ENCODE measurements around the gene CFDP1. TPM values are rescaled to one million over a fixed set of nuclear protein-coding genes. Genes with fewer than 3 reads are reported as not detected.

Gene CFDP1
- total RNA-seq, 3 donors from 2014 or later: 71.9 to 101 (median 72.0) TPM

DNA sequence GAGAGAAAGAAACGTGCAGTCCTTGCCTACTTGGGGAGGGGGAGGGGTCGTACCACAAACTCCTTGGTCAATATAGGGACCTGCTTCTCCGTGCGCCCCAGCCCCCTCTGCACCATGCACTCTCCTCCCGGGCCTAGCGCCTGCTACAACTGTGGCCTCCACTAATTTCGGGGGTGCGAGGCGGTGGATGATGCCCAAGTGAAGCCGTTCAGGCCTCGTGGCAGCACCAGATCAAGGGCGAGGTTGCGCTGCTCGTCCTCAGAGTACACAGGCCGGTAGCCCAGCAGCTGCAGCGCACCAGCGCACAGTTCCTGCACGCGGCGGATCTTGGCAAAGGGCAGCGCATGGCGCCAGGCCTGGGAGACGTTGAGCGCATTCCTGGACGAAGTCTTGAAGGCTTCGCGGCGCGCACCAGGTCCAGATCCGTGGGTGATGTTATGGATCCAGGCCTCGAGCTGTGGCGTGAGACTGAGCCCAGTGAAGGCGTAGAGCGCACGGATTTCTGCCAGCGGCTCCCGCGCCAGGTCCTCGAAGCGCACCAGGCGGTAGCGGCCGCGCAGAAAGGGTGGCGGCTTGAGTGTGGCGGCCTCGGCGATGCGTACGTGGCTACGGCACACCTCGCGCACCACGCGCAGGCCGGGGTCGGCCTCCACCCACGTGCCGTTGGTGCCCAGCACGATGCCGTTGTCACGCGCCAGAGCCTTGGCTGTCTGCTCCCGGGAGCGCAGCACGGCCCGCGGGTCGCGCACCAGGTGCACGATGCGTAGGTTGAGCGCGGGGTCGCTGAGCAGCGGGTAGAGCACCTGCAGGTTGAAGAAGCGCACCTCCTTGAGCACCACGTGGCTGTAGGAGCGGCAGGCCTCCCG, 45.4 kb upstream of the CFDP1 start:
- DNase-seq (no peak), ATAC-seq (no peak)
- intact Hi-C loops (cut with DNase I, micrococcal nuclease): no loop called here

DNA sequence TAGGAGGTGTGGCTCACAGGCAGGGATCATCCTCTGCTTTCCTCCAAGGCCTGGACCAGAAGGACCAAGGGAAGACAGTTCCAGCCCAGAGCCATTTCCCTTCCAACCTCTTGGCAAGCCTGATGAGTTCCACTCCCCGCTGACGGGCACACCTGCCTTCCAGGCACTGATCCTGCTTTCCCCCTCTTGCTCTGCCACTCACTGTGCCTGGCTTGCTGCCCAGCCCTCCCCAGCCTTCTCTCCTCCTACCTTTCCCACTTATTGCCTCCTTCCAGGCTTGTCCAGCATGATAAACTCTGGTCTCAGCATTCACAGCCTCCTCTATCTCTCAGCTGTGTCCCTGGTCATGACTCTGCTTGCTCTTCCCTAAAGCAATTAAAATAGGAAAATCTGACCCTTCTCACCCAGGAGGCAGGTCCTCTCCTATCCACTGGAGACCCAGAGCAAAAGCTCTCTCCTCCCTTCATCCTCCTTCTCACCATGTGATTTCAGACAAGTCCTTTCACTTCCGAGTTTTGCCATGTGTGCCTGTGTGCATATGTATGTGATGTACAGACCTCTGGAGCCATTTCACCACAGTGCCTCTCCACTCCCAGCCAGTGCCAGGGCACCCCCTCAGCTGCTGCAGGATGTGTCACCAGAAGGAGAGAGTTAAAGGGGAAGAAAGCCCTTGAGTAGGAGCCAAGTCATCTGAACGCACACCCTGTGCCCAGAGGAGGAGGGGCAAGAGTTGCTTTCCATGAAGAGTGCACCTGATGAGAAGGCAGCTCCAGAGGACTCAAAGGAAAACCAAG, 44.6 kb upstream of the CFDP1 start:
- Histone ChIP-seq H3K9me3 (no peaks in the 10 kb centered on the region), H3K4me1 (ENCODE audit: low read depth) (no peaks in the 10 kb centered on the region), H3K4me3 (no peak overlapping the region), H3K36me3 (ENCODE audit: low read depth) (no peaks in the 10 kb centered on the region)
- TF ChIP-seq, protein P1, sequence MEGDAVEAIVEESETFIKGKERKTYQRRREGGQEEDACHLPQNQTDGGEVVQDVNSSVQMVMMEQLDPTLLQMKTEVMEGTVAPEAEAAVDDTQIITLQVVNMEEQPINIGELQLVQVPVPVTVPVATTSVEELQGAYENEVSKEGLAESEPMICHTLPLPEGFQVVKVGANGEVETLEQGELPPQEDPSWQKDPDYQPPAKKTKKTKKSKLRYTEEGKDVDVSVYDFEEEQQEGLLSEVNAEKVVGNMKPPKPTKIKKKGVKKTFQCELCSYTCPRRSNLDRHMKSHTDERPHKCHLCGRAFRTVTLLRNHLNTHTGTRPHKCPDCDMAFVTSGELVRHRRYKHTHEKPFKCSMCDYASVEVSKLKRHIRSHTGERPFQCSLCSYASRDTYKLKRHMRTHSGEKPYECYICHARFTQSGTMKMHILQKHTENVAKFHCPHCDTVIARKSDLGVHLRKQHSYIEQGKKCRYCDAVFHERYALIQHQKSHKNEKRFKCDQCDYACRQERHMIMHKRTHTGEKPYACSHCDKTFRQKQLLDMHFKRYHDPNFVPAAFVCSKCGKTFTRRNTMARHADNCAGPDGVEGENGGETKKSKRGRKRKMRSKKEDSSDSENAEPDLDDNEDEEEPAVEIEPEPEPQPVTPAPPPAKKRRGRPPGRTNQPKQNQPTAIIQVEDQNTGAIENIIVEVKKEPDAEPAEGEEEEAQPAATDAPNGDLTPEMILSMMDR (IDR thresholded peaks at IDR 0.05): no peak
- peak; percentile 55 for ATAC-seq
- intact Hi-C loops (cut with DNase I, micrococcal nuclease): no loop called here
- no peak for DNase-seq

More for the DNA sequence above, 45.4 kb upstream of the CFDP1 start:
- H3K4me1 ChIP-seq (ENCODE audit: low read depth): no peaks in the 10 kb centered on the region
- H3K36me3 ChIP-seq (ENCODE audit: low read depth): no peaks in the 10 kb centered on the region
- TF ChIP-seq, protein P1 (IDR thresholded peaks at IDR 0.05): no peak
- no peaks in the 10 kb centered on the region for H3K9me3 ChIP-seq
- H3K4me3 ChIP-seq: no peak overlapping the region

DNA sequence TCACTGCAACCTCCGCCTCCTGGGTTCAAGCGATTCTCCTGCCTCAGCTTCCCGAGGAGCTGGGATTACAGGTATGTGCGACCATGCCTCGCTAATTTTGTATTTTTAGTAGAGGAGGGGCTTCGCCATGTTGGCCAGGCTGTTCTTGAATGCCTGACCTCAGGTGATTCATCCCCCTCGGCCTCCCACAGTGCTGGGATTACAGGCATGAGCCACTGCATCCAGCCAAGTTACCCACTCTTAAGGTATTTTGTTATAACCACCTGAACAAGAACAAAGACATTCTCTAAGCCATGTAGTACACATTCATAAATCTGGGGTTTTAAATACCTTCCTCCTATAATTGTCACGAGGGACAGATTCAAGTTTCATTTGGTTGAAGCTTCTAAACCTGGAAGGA, 43.5 kb upstream of the CFDP1 start:
- no peaks in the 10 kb centered on the region for H3K9me3 ChIP-seq
- TF ChIP-seq, protein P1 (IDR thresholded peaks at IDR 0.05): no peak
- H3K4me3 ChIP-seq: no peak overlapping the region
- DNase-seq: no peak
- H3K4me1 ChIP-seq (ENCODE audit: low read depth): no peaks in the 10 kb centered on the region
- no peak for ATAC-seq
- H3K36me3 ChIP-seq (ENCODE audit: low read depth): no peaks in the 10 kb centered on the region
- intact Hi-C loops (cut with DNase I, micrococcal nuclease): no loop called here

DNA sequence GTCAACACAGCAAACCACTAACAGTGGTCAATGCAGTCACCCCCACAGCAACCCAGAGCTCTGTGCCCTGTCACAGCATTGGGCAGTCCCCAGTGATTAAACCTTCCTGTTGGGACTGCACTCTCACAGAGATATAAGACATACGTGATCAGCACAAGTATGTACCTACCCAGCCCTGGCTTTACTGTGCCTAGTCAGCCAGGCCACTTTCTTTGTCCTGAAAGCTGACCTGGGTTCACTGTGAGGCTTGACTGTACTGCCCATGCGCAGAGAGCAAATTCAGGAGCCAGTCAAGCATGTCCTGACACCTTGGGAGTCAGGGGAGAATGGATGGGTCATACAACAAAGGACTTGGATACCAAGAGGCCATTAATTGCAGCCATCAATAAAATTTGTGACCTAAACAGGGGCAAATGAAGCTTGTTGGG, 42.1 kb upstream of the CFDP1 start:
- no peaks in the 10 kb centered on the region for H3K36me3 ChIP-seq (ENCODE audit: low read depth)
- no peak for DNase-seq

More for the DNA sequence above, 42.1 kb upstream of the CFDP1 start:
- Histone ChIP-seq H3K4me3 (no peak overlapping the region), H3K4me1 (ENCODE audit: low read depth) (no peaks in the 10 kb centered on the region), H3K9me3 (no peaks in the 10 kb centered on the region)
- no peak for ATAC-seq
- TF ChIP-seq, protein P1 (IDR thresholded peaks at IDR 0.05): no peak
- intact Hi-C loops (cut with DNase I, micrococcal nuclease): no loop called here
